ENCODE measurements around the gene GABRG3.

DNA sequence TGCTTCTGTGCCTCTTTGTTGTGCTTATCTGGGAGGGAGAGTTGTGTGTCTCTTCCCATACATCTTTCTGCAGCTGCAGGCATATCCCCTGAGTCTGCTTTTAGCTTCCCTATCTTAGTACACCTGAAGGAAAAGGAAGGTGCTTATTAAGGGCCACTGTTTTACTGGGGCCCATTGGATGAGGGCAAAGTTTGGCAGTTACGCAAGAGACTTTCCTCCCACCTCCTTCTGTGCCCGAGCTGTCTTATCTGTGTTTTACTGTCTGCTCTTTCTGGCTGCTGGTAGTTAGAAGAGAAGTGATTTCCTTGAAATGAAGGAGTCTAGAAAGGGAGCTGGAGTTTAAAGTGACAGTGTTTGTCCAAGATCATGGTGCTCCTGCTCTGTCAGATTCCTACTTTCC lies 66.5 kb downstream of the GABRG3 start:
- TF ChIP-seq SPI1 (IDR thresholded peaks at IDR 0.05; ENCODE audit: low read depth, low read length) (no peak), POLR2AphosphoS5 (IDR thresholded peaks at IDR 0.05; ENCODE audit: low read depth, low read length) (no peak), POLR2A (IDR thresholded peaks at IDR 0.05; ENCODE audit: low read depth, low read length) (no peak)

Data from GM12891 (cell line).